Measurements from ENCODE around the gene IGSF6.

GRCh38 chr16:21685034-21685455 is 32.6 kb upstream of the IGSF6 start:
- TF ChIP-seq GATA3 (IDR thresholded peaks at IDR 0.05; ENCODE audit: low read depth, low read length) = no peak
- TF ChIP-seq GATA2 (IDR thresholded peaks at IDR 0.05; ENCODE audit: low read depth, low read length) = no peak

Measured in SH-SY5Y (cell line).